Measurements from ENCODE around the gene PPFIBP2.

DNA sequence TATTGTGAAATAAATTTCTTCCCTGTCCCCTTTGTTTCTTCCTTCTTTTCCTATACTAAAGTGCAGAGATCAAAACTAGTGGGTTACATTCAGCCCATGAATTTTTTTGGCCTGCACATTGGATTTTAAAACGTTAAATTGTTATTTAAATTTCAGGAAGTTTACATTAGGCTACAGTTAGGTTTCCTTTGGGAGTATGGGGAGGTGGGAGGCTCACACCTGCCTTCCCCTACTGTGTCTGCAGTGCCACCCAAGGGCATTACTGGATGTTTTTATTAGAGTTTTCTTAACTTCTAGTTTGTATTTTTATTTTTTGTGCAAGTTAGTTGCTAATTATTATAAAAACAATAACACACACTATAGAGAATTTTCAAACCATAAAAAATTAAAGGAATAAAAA lies 107.8 kb downstream of the PPFIBP2 start:
- TF ChIP-seq CTCF (conservative IDR thresholded peaks at IDR 0.05) = no peak
- TF ChIP-seq ZFX (IDR thresholded peaks at IDR 0.05) = no peak
